HG03039 (cell line): ENCODE measurements around the gene IBA57.
"Not testable (repeated sequence)": the region's sequence is repeated elsewhere in the genome, so short reads cannot be mapped to it uniquely, and the experiment has no call there.

Experiments
- ATAC-seq: cut with Tn5 transposase; IDR thresholded peaks from one replicate; pipeline ENCODE4 v1.9.1; 2021; ENCODE audit warnings: mild to moderate bottlenecking, moderate library complexity; ENCODE audit not compliant: unreplicated experiment

Gene IBA57

GRCh38 chr1:228170666-228171065 is 5.1 kb downstream of the IBA57 start:
- ATAC-seq: no peak

- no peak for ATAC-seq
Measured at GRCh38 chr1:228171221-228171891, 5.8 kb downstream of the IBA57 start.

GRCh38 chr1:228172591-228173527 is 7.3 kb downstream of the IBA57 start:
- ATAC-seq: no peak

GRCh38 chr1:228173528-228174481 is 8.2 kb downstream of the IBA57 start:
- not testable (repeated sequence) for ATAC-seq

- ATAC-seq: no peak
Measured at GRCh38 chr1:228174482-228175315, 9.1 kb downstream of the IBA57 start.

- ATAC-seq: no peak
Measured at GRCh38 chr1:228175316-228176023, 9.9 kb downstream of the IBA57 start.

GRCh38 chr1:228176024-228176395 is 10.4 kb downstream of the IBA57 start:
- no peak for ATAC-seq

GRCh38 chr1:228176461-228177182 is 11.0 kb downstream of the IBA57 start:
- ATAC-seq: no peak

GRCh38 chr1:228177183-228177475 is 11.5 kb downstream of the IBA57 start:
- no peak for ATAC-seq

GRCh38 chr1:228177721-228178710 is 12.4 kb downstream of the IBA57 start:
- no peak for ATAC-seq

GRCh38 chr1:228178737-228179684 is 13.4 kb downstream of the IBA57 start:
- no peak for ATAC-seq

GRCh38 chr1:228180271-228180958 is 14.8 kb downstream of the IBA57 start:
- no peak for ATAC-seq

- no peak for ATAC-seq
Measured at GRCh38 chr1:228180959-228181644, 15.5 kb downstream of the IBA57 start.

- no peak for ATAC-seq
Measured at GRCh38 chr1:228181645-228182034, 16.0 kb downstream of the IBA57 start.

- ATAC-seq: no peak
Measured at GRCh38 chr1:228182296-228183030, 16.9 kb downstream of the IBA57 start.
